ENCODE results near the gene SLC24A4.

GRCh38 chr14:92292673-92293072, 30.3 kb upstream of the SLC24A4 start:
- TF ChIP-seq CTCF (IDR thresholded peaks at IDR 0.05; ENCODE audit: low read depth, low read length, poor library complexity, severe bottlenecking) (no peak), EZH2phosphoT487 (IDR thresholded peaks at IDR 0.05; ENCODE audit: borderline replicate concordance, low read length) (no peak)
